ENCODE data around the gene SLFN5. TPM values are rescaled to one million over a fixed set of nuclear protein-coding genes. Genes with fewer than 3 reads are reported as not detected.

SLFN5 gene
- total and polyA plus RNA-seq, 2 of the 13 experiments (the other 11 are each of a cell fraction or from before 2014, with no cell fraction given) = 0.25 to 0.35 TPM

DNA sequence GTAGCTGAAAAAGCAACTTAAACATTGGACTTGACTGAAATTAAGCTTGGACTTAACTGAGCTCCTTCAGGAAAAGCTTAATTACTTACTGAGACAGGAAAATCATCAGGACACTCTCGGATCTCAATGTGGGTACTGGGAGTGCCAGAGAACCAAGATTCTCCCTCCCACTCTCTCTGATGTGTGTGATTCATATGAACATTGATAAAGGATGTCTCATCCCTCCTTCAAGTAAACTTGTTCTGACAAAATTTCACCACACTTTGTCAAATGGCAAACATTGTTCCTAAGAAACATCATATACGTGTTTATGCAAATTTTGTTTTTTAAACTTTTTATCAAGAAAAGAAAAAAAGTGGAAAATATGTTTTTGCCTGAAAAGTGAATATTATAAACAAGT lies 4.1 kb upstream of the SLFN5 start:
- no peaks in the 10 kb centered on the region for H4K20me1 ChIP-seq (ENCODE audit: insufficient read depth, low read length)
- ChIA-PET CTCF (ENCODE audit: low intra/inter-chr PET ratio, low total read pairs) (no interaction called here), POLR2A (no interaction called here)
- H3K79me2 ChIP-seq (ENCODE audit: insufficient read depth, low read length) = no peaks in the 10 kb centered on the region
- no peak overlapping the region for H3K9ac ChIP-seq (ENCODE audit: insufficient read depth, low read depth, low read length)
- no peak for TF ChIP-seq ZNF317 (CRISPR knock-in tag; IDR thresholded peaks at IDR 0.05)
- TF ChIP-seq, protein P1, sequence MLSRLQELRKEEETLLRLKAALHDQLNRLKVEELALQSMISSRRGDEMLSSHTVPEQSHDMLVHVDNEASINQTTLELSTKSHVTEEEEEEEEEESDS (CRISPR knock-in tag; IDR thresholded peaks at IDR 0.05; ENCODE audit: borderline replicate concordance) = no peak
- TF ChIP-seq ZNF672 (CRISPR knock-in tag; IDR thresholded peaks at IDR 0.05) = no peak
- no peak for TF ChIP-seq SIX4 (CRISPR knock-in tag; IDR thresholded peaks at IDR 0.05)
- TF ChIP-seq ZNF564 (CRISPR knock-in tag; IDR thresholded peaks at IDR 0.05) = no peak
- TF ChIP-seq ELF3 (CRISPR knock-in tag; IDR thresholded peaks at IDR 0.05) = no peak
- TF ChIP-seq, protein P2, sequence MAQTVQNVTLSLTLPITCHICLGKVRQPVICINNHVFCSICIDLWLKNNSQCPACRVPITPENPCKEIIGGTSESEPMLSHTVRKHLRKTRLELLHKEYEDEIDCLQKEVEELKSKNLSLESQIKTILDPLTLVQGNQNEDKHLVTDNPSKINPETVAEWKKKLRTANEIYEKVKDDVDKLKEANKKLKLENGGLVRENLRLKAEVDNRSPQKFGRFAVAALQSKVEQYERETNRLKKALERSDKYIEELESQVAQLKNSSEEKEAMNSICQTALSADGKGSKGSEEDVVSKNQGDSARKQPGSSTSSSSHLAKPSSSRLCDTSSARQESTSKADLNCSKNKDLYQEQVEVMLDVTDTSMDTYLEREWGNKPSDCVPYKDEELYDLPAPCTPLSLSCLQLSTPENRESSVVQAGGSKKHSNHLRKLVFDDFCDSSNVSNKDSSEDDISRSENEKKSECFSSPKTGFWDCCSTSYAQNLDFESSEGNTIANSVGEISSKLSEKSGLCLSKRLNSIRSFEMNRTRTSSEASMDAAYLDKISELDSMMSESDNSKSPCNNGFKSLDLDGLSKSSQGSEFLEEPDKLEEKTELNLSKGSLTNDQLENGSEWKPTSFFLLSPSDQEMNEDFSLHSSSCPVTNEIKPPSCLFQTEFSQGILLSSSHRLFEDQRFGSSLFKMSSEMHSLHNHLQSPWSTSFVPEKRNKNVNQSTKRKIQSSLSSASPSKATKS (CRISPR knock-in tag; IDR thresholded peaks at IDR 0.05) = no peak
- TF ChIP-seq SP2 (CRISPR knock-in tag; IDR thresholded peaks at IDR 0.05) = no peak
- TF ChIP-seq HMG20A (CRISPR knock-in tag; IDR thresholded peaks at IDR 0.05; ENCODE audit: borderline replicate concordance) = no peak
- TF ChIP-seq PAF1 (CRISPR knock-in tag; IDR thresholded peaks at IDR 0.05) = no peak
- TF ChIP-seq FOXC1 (CRISPR knock-in tag; IDR thresholded peaks at IDR 0.05; ENCODE audit: borderline replicate concordance) = no peak
- TF ChIP-seq PPARG (CRISPR knock-in tag; conservative IDR thresholded peaks at IDR 0.05) = no peak
- no peak for TF ChIP-seq ZNF552 (CRISPR knock-in tag; IDR thresholded peaks at IDR 0.05; ENCODE audit: borderline replicate concordance)
- TF ChIP-seq, protein P3, sequence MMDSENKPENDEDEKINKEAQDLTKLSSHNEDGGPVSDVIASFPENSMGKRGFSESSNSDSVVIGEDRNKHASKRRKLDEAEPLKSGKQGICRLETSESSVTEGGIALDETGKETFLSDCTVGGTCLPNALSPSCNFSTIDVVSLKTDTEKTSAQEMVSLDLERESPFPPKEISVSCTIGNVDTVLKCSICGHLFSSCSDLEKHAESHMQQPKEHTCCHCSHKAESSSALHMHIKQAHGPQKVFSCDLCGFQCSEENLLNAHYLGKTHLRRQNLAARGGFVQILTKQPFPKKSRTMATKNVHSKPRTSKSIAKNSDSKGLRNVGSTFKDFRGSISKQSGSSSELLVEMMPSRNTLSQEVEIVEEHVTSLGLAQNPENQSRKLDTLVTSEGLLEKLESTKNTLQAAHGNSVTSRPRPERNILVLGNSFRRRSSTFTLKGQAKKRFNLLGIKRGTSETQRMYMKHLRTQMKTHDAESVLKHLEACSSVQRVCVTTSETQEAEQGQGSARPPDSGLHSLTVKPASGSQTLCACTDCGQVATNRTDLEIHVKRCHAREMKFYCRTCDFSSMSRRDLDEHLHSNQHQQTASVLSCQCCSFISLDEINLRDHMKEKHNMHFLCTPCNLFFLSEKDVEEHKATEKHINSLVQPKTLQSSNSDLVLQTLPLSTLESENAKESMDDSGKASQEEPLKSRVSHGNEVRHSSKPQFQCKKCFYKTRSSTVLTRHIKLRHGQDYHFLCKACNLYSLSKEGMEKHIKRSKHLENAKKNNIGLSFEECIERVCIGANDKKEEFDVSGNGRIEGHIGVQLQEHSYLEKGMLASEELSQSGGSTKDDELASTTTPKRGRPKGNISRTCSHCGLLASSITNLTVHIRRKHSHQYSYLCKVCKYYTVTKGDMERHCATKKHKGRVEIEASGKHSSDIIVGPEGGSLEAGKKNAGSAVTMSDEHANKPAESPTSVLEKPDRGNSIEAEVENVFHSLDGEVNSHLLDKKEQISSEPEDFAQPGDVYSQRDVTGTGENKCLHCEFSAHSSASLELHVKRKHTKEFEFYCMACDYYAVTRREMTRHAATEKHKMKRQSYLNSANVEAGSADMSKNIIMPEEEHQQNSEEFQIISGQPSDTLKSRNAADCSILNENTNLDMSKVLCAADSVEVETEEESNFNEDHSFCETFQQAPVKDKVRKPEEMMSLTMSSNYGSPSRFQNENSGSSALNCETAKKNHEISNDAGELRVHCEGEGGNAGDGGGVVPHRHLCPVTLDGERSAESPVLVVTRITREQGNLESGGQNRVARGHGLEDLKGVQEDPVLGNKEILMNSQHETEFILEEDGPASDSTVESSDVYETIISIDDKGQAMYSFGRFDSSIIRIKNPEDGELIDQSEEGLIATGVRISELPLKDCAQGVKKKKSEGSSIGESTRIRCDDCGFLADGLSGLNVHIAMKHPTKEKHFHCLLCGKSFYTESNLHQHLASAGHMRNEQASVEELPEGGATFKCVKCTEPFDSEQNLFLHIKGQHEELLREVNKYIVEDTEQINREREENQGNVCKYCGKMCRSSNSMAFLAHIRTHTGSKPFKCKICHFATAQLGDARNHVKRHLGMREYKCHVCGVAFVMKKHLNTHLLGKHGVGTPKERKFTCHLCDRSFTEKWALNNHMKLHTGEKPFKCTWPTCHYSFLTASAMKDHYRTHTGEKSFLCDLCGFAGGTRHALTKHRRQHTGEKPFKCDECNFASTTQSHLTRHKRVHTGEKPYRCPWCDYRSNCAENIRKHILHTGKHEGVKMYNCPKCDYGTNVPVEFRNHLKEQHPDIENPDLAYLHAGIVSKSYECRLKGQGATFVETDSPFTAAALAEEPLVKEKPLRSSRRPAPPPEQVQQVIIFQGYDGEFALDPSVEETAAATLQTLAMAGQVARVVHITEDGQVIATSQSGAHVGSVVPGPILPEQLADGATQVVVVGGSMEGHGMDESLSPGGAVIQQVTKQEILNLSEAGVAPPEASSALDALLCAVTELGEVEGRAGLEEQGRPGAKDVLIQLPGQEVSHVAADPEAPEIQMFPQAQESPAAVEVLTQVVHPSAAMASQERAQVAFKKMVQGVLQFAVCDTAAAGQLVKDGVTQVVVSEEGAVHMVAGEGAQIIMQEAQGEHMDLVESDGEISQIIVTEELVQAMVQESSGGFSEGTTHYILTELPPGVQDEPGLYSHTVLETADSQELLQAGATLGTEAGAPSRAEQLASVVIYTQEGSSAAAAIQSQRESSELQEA (CRISPR knock-in tag; IDR thresholded peaks at IDR 0.05; ENCODE audit: not compliant biosample characterization) = no peak
- TF ChIP-seq NFE2L2 (IDR thresholded peaks at IDR 0.05; ENCODE audit: low read length) = no peak
- intact Hi-C loops (cut with micrococcal nuclease; ENCODE audit: unreplicated experiment) (no loop called here), in situ Hi-C loops (cut with HindIII; ENCODE audit: extremely low pct_ligation_motif_present, low pct_unique_long_range_greater_than_20kb) (no loop called here)
- H3K27me3 ChIP-seq (ENCODE audit: control insufficient read depth in 1 of 2, insufficient read depth in 2 of 2, low read length in 2 of 2) = peaks cover 0 to 12% of the 10 kb centered on the region in 2 experiments; a peak in 2 of 5 replicates
- H3K4me3 ChIP-seq (replicated peaks in 1 of 3; ENCODE audit: insufficient read depth in 1 of 3, low read depth in 2 of 3, low read length in 3 of 3) = no peak overlapping the region
- no peaks in the 10 kb centered on the region for H3K9me3 ChIP-seq (ENCODE audit: low read length)
- no peak overlapping the region for H3K4me2 ChIP-seq (ENCODE audit: low read depth, low read length)
- ATAC-seq (no peak), DNase-seq (ENCODE audit: low spot score) (no peak), FAIRE-seq (no peak)
- no peak overlapping the region for H2AFZ ChIP-seq (ENCODE audit: low read length)
- H3K4me1 ChIP-seq (ENCODE audit: insufficient read depth, low read length) = peaks cover 7% of the 10 kb centered on the region
- no peaks in the 10 kb centered on the region for H3K36me3 ChIP-seq (replicated peaks in 1 of 2; ENCODE audit: control insufficient read depth in 1 of 2, insufficient read depth in 2 of 2, low read length in 2 of 2)
- BruUV-seq (replicated peaks) = no TSS peak
- WGBS (ENCODE audit: low lambda C conversion rate) = 2% methylated on average over 2 of the region's 2 CpGs
- no peak overlapping the region for H3K27ac ChIP-seq (ENCODE audit: extremely low read length, insufficient read depth, low read length)
